ENCODE data around the gene MAP1S.

MAP1S gene

DNA sequence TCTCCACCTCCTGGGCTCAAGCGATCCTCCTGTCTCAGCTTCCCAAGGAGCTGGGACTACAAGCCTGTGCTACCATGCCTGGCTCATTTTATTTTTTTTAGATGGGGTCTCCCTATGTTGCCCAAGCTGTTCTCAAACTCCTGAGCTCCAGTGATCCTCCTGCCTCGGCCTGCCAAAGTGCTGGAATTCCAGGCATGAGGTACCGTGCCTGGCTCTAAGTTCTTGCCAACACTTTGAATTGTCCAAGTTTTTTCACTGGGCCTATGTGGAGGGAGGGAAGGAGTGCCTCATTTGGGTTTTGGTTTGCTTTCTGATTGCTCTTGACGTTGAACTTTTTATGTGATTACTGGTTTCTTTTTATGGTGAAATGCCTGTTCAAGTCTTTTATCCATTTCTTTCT is 26.7 kb upstream of the MAP1S start:
- no peaks in the 10 kb centered on the region for H4K20me1 ChIP-seq (ENCODE audit: control insufficient read depth, insufficient read depth, low read depth, low read length)
- no peak overlapping the region for H3K27ac ChIP-seq (ENCODE audit: low read depth, low read length)
- H3K9me2 ChIP-seq (replicated peaks; ENCODE audit: control insufficient read depth, low read length): no peaks in the 10 kb centered on the region
- no peaks in the 10 kb centered on the region for H3K4me1 ChIP-seq (ENCODE audit: control insufficient read depth, low read length)
- no peaks in the 10 kb centered on the region for H3K79me2 ChIP-seq (ENCODE audit: control insufficient read depth, low read length)
- no peaks in the 10 kb centered on the region for H3F3A ChIP-seq (ENCODE audit: control insufficient read depth, insufficient read depth)
- H3K4me3 ChIP-seq (ENCODE audit: low read length): no peak overlapping the region
- H3K4me2 ChIP-seq (ENCODE audit: low read length): no peak overlapping the region
- TF ChIP-seq, protein P1, sequence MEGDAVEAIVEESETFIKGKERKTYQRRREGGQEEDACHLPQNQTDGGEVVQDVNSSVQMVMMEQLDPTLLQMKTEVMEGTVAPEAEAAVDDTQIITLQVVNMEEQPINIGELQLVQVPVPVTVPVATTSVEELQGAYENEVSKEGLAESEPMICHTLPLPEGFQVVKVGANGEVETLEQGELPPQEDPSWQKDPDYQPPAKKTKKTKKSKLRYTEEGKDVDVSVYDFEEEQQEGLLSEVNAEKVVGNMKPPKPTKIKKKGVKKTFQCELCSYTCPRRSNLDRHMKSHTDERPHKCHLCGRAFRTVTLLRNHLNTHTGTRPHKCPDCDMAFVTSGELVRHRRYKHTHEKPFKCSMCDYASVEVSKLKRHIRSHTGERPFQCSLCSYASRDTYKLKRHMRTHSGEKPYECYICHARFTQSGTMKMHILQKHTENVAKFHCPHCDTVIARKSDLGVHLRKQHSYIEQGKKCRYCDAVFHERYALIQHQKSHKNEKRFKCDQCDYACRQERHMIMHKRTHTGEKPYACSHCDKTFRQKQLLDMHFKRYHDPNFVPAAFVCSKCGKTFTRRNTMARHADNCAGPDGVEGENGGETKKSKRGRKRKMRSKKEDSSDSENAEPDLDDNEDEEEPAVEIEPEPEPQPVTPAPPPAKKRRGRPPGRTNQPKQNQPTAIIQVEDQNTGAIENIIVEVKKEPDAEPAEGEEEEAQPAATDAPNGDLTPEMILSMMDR (IDR thresholded peaks at IDR 0.05; ENCODE audit: low read depth, low read length, poor library complexity, severe bottlenecking): no peak
- no peak for TF ChIP-seq EZH2phosphoT487 (IDR thresholded peaks at IDR 0.05; ENCODE audit: borderline replicate concordance, low read length)
- no peaks in the 10 kb centered on the region for H3K36me3 ChIP-seq (ENCODE audit: control insufficient read depth, low read length)
- H3K9me3 ChIP-seq (ENCODE audit: control insufficient read depth, insufficient read depth, low read length): no peaks in the 10 kb centered on the region
- H3K27me3 ChIP-seq (ENCODE audit: control insufficient read depth, low read length): peaks cover 24% of the 10 kb centered on the region

DNA sequence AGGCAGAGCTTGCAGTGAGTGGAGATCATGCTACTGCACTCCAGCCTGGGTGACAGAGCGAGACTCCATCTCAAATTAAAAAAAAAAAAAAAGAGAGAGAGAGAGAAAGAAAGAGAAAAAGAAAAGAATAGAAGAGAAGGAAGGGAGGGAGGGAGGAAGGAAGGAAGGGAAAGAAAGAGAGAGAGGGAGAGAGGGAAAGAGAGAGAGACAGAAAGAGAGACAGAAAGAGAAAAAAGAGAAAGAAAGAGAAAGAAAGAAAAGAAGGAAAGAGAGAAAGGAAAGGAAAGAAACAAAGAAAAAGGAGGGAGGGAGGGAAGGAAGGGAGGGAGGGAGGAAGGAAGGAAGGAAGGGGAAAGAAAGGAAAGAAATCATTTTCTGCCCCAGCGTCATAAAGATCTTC is 24.1 kb upstream of the MAP1S start:
- H3F3A ChIP-seq (ENCODE audit: control insufficient read depth, insufficient read depth): no peaks in the 10 kb centered on the region
- peaks cover 23% of the 10 kb centered on the region for H3K27me3 ChIP-seq (ENCODE audit: control insufficient read depth, low read length)
- no peaks in the 10 kb centered on the region for H3K9me3 ChIP-seq (ENCODE audit: control insufficient read depth, insufficient read depth, low read length)
- no peak overlapping the region for H3K4me3 ChIP-seq (ENCODE audit: low read length)
- no peaks in the 10 kb centered on the region for H3K4me1 ChIP-seq (ENCODE audit: control insufficient read depth, low read length)
- H4K20me1 ChIP-seq (ENCODE audit: control insufficient read depth, insufficient read depth, low read depth, low read length): no peaks in the 10 kb centered on the region
- H3K4me2 ChIP-seq (ENCODE audit: low read length): no peak overlapping the region
- TF ChIP-seq EZH2phosphoT487 (IDR thresholded peaks at IDR 0.05; ENCODE audit: borderline replicate concordance, low read length): no peak
- TF ChIP-seq, protein P1 (IDR thresholded peaks at IDR 0.05; ENCODE audit: low read depth, low read length, poor library complexity, severe bottlenecking): no peak
- no peaks in the 10 kb centered on the region for H3K79me2 ChIP-seq (ENCODE audit: control insufficient read depth, low read length)
- no peaks in the 10 kb centered on the region for H3K36me3 ChIP-seq (ENCODE audit: control insufficient read depth, low read length)
- H3K27ac ChIP-seq (ENCODE audit: low read depth, low read length): no peak overlapping the region
- no peaks in the 10 kb centered on the region for H3K9me2 ChIP-seq (replicated peaks; ENCODE audit: control insufficient read depth, low read length)

DNA sequence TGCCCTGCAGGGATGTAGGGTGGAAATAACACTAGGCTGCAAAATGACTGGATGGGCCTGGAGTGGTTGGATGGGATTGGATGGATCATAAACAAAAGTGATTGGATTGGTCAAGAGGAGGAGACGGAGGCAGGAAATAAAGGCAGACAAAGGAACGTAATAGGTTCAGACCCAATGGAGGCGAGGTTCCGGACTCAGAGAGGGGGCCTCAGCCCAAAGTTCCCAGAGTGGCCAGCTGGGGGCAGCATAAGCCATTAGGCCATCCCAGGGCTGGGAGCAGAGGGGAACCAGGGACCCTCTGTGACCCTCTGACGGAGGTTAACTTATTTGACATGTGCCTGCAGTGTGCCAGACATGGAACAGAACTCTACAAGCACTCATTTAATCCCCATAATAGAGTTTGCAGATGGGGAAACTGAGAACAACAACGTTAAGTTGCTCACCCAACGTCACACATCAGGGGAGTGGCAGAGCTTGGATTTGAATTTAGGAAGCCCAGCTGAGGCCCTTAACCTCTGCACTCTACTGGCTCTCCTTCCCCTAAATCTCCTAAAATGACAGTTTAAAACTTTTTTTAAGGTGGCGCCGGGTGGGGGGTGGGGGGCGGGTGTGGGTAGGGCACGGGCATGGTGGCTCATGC is 15.3 kb upstream of the MAP1S start:
- no peaks in the 10 kb centered on the region for H3K9me2 ChIP-seq (replicated peaks; ENCODE audit: control insufficient read depth, low read length)
- peaks cover 2% of the 10 kb centered on the region for H3K27me3 ChIP-seq (ENCODE audit: control insufficient read depth, low read length)
- no peak overlapping the region for H3K27ac ChIP-seq (ENCODE audit: low read depth, low read length)
- H3K4me3 ChIP-seq (ENCODE audit: low read length): no peak overlapping the region
- H3K36me3 ChIP-seq (ENCODE audit: control insufficient read depth, low read length): no peaks in the 10 kb centered on the region
- no peaks in the 10 kb centered on the region for H3K9me3 ChIP-seq (ENCODE audit: control insufficient read depth, insufficient read depth, low read length)
- no peaks in the 10 kb centered on the region for H3F3A ChIP-seq (ENCODE audit: control insufficient read depth, insufficient read depth)
- H3K4me2 ChIP-seq (ENCODE audit: low read length): no peak overlapping the region
- H3K79me2 ChIP-seq (ENCODE audit: control insufficient read depth, low read length): no peaks in the 10 kb centered on the region
- no peaks in the 10 kb centered on the region for H4K20me1 ChIP-seq (ENCODE audit: control insufficient read depth, insufficient read depth, low read depth, low read length)
- TF ChIP-seq, protein P1 (IDR thresholded peaks at IDR 0.05; ENCODE audit: low read depth, low read length, poor library complexity, severe bottlenecking): peak; percentile 99
- no peak for TF ChIP-seq EZH2phosphoT487 (IDR thresholded peaks at IDR 0.05; ENCODE audit: borderline replicate concordance, low read length)
- H3K4me1 ChIP-seq (ENCODE audit: control insufficient read depth, low read length): no peaks in the 10 kb centered on the region

Data from DOHH2 (cell line).